ENCODE results near the gene CRIM1.

- no peak for TF ChIP-seq POLR2AphosphoS5 (IDR thresholded peaks at IDR 0.05)
- TF ChIP-seq CTCF (IDR thresholded peaks at IDR 0.05 in 8 of 11, conservative IDR thresholded peaks at IDR 0.05 in 3 of 11), result no peak
- no peak for TF ChIP-seq POLR2A (IDR thresholded peaks at IDR 0.05)
Measured at GRCh38 chr2:36367895-36368353, 12.3 kb downstream of the CRIM1 start.

All from spleen (tissue), 7 donors.